Measurements from ENCODE around the gene ZNF12.

DNA sequence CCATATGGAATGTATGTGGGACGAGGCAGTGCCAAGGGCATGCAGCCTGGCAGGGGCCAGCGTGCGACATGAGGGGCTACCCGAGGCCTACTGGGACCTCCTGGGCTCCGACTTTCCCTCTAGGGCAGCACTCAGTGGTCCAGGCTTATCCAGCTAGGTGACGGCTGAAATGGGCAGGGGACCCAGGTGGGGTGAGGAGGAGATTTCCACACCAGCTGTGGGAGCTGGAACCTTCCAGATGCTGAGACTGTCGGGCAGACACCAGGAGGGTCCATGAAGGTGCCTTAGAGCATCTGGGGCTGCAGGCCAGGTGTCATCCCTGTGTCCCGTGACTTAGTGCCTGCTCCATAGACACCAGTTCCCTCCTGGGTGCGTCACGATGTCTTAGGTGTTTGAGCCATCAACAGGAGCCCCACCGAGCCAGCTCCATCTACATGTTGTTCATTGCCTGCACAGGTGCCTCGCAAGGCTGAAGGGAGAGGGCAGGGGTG lies 56.2 kb downstream of the ZNF12 start:
- TF ChIP-seq TAF1 (IDR thresholded peaks at IDR 0.05; ENCODE audit: borderline replicate concordance, low read depth, low read length), result no peak
- no peak for TF ChIP-seq POLR2AphosphoS5 (IDR thresholded peaks at IDR 0.05; ENCODE audit: low read depth, low read length)

All from GM12892 (cell line).